SH-SY5Y (cell line): ENCODE results near the gene LBHD2.

Experiments used
- GATA2 ChIP-seq: IDR thresholded peaks from 2 replicates; pipeline ENCODE4 v1.6.1; 2011; ENCODE audit warnings: mild to moderate bottlenecking, low read depth, low read length
- GATA3 ChIP-seq: IDR thresholded peaks from 2 replicates; pipeline ENCODE4 v1.6.1; 2011; ENCODE audit warnings: low read depth, mild to moderate bottlenecking, low read length, moderate library complexity

GRCh38 chr14:103103461-103104388, 19.7 kb downstream of the LBHD2 start:
- no peak for TF ChIP-seq GATA2
- TF ChIP-seq GATA3 = no peak
